ENCODE data around the gene GRIA1. TPM values are rescaled to one million over a fixed set of nuclear protein-coding genes. Genes with fewer than 3 reads are reported as not detected.

Gene GRIA1
- total and polyA plus RNA-seq, 10 of the 15 experiments (the other 5 are each of a cell fraction or from before 2014, with no cell fraction given) = 0.04 to 0.18 (median 0.04) TPM; not detected in 7

- TF ChIP-seq EGR1 (IDR thresholded peaks at IDR 0.05; ENCODE audit: borderline replicate concordance in 1 of 2, low read depth in 2 of 2, low read length in 2 of 2) = no peak
These were observed 146.4 kb downstream of the GRIA1 start (continued) for GRCh38 chr5:153636670-153637451.

GRCh38 chr5:153640293-153640692 is 149.8 kb downstream of the GRIA1 start:
- no peak for ATAC-seq
- Histone ChIP-seq H3K79me2 (ENCODE audit: control insufficient read depth, insufficient read depth, low read length) (no peaks in the 10 kb centered on the region), H3K36me3 (ENCODE audit: control insufficient read depth in 2 of 2, insufficient read depth in 2 of 2, low read length in 1 of 2) (no peaks in the 10 kb centered on the region), H3K4me2 (ENCODE audit: control insufficient read depth, insufficient read depth) (no peak overlapping the region), H3K9ac (ENCODE audit: control insufficient read depth, insufficient read depth, low read length) (no peak overlapping the region), H3K27me3 (replicated peaks in 1 of 2; ENCODE audit: control insufficient read depth in 2 of 2, insufficient read depth in 2 of 2, low read length in 1 of 2) (no peaks in the 10 kb centered on the region; a peak in 1 of 4 replicates), H3K4me1 (ENCODE audit: control insufficient read depth, insufficient read depth, low read length) (no peaks in the 10 kb centered on the region), H3K9me3 (replicated peaks; ENCODE audit: control insufficient read depth, insufficient read depth, low read length) (no peaks in the 10 kb centered on the region), H4K20me1 (ENCODE audit: control insufficient read depth, insufficient read depth) (no peaks in the 10 kb centered on the region), H3K27ac (ENCODE audit: control insufficient read depth, insufficient read depth) (no peak overlapping the region), H3K4me3 (no peak overlapping the region), H2AFZ (ENCODE audit: control insufficient read depth, low read depth, low read length) (no peak overlapping the region)
- intact Hi-C loops (cut with micrococcal nuclease; ENCODE audit: unreplicated experiment) = no loop called here
- POLR2A ChIA-PET = no interaction called here
- WGBS (ENCODE audit: insufficient coverage, insufficient replicate concordance, low lambda C conversion rate, missing lambda C conversion rate) = 33% methylated on average over 2 of the region's 2 CpGs
- no peak for DNase-seq (ENCODE audit: low read depth, low spot score)
- CTCF ChIA-PET = no interaction called here
- RAD21 ChIA-PET (ENCODE audit: unreplicated experiment) = no interaction called here
- SMC1A ChIA-PET (ENCODE audit: uncharacterized antibody, unreplicated experiment) = no interaction called here
- in situ Hi-C loops (cut with MboI) = no loop called here
- BruUV-seq (replicated peaks) = no TSS peak
- FAIRE-seq = no peak
- TF ChIP-seq SUZ12 (IDR thresholded peaks at IDR 0.05; ENCODE audit: unreplicated experiment) (no peak), CTCF (IDR thresholded peaks at IDR 0.05 in 2 of 3, conservative IDR thresholded peaks at IDR 0.05 in 1 of 3; ENCODE audit: control insufficient read depth in 2 of 3, extremely low read depth in 1 of 3, insufficient read depth in 1 of 3, low read depth in 3 of 3, low read length in 3 of 3) (no peak), TCF3 (IDR thresholded peaks at IDR 0.05; ENCODE audit: borderline replicate concordance, insufficient read depth, low read depth, low read length) (no peak), FOS (IDR thresholded peaks at IDR 0.05; ENCODE audit: borderline replicate concordance, extremely low read depth, insufficient read length) (no peak), HDAC2 (IDR thresholded peaks at IDR 0.05) (no peak), PML (IDR thresholded peaks at IDR 0.05; ENCODE audit: low read length) (no peak), NFXL1 (IDR thresholded peaks at IDR 0.05; ENCODE audit: borderline replicate concordance) (no peak), NRF1 (conservative IDR thresholded peaks at IDR 0.05; ENCODE audit: low read depth, low read length) (no peak), TARDBP (IDR thresholded peaks at IDR 0.05; ENCODE audit: borderline replicate concordance) (no peak), NR2C2 (IDR thresholded peaks at IDR 0.05; ENCODE audit: borderline replicate concordance, control insufficient read depth, insufficient read length, low read depth) (no peak), TBL1XR1 (IDR thresholded peaks at IDR 0.05; ENCODE audit: low read depth, low read length) (no peak), LARP7 (IDR thresholded peaks at IDR 0.05) (no peak), SKIL (IDR thresholded peaks at IDR 0.05; ENCODE audit: low read depth, poor library complexity, severe bottlenecking) (no peak), NFYB (IDR thresholded peaks at IDR 0.05; ENCODE audit: insufficient read depth, low read depth, low read length) (no peak), BCL3 (IDR thresholded peaks at IDR 0.05; ENCODE audit: borderline replicate concordance, insufficient read depth, low read depth, low read length, poor library complexity, severe bottlenecking) (no peak), RELA (IDR thresholded peaks at IDR 0.05; ENCODE audit: borderline replicate concordance, partially characterized antibody) (no peak)

Measured in GM12878 (cell line).